Lung (tissue), 12 donors: ENCODE measurements around the gene ATPAF1. TPM values are rescaled to one million over a fixed set of nuclear protein-coding genes. Genes with fewer than 3 reads are reported as not detected.

ENCODE experiments used
- ATAC-seq: fragments of 200-7000 bp; cut with Tn5 transposase; one replicate; pipeline ENCODE4 v1.9.1; 2020; ENCODE audit warnings: moderate number of reproducible peaks; ENCODE audit not compliant: insufficient read depth, low FRiP score
- DNase-seq, 3 donors: peaks; one replicate each; pipeline ENCODE4 v3.0.0-alpha.2; 2013 to 2017
- H3K27ac ChIP-seq, 2 donors: one replicate each; pipeline ENCODE4 v1.5.1; 2013; ENCODE audit warnings: mild to moderate bottlenecking in 2 of 2, moderate library complexity in 2 of 2, control low read depth in 1 of 2, inconsistent platforms in 1 of 2, low read depth in 1 of 2, low read length in 1 of 2
- H3K27me3 ChIP-seq, 3 donors: one replicate each; pipeline ENCODE4 v1.5.1; 2013; ENCODE audit warnings: low read length in 2 of 3; ENCODE audit not compliant: control insufficient read depth in 3 of 3, insufficient read depth in 3 of 3
- H3K36me3 ChIP-seq, 4 donors: one replicate each; pipeline ENCODE4 v1.5.1; 2013; ENCODE audit warnings: low read length in 4 of 4, mild to moderate bottlenecking in 1 of 4, moderate library complexity in 1 of 4; ENCODE audit not compliant: control insufficient read depth in 4 of 4, insufficient read depth in 4 of 4
- H3K4me1 ChIP-seq, 5 donors: one replicate each; pipeline ENCODE4 v1.5.1; 2013; ENCODE audit warnings: low read length in 5 of 5, mild to moderate bottlenecking in 2 of 5, moderate library complexity in 1 of 5; ENCODE audit not compliant: control insufficient read depth in 5 of 5, insufficient read depth in 5 of 5
- H3K4me3 ChIP-seq: one replicate; pipeline ENCODE4 v1.5.1; 2013; ENCODE audit warnings: mild to moderate bottlenecking, control low read depth, moderate library complexity
- H3K9ac ChIP-seq, 2 donors: one replicate each; pipeline ENCODE4 v1.5.1; 2013; ENCODE audit warnings: low read length in 2 of 2, control low read depth in 1 of 2; ENCODE audit not compliant: insufficient read depth in 1 of 2
- H3K9me3 ChIP-seq, 4 donors: one replicate each; pipeline ENCODE4 v1.5.1; 2013; ENCODE audit warnings: low read length in 3 of 4, mild to moderate bottlenecking in 1 of 4, moderate library complexity in 1 of 4; ENCODE audit not compliant: control insufficient read depth in 4 of 4, insufficient read depth in 3 of 4
- WGBS, 2 donors: extraction: QIAGEN DNeasy Blood & Tissue Kit; methylation state at CpG; one replicate each; pipeline ENCODE4 v1.1.7; 2013; 5-methylcytosine and 5-hydroxymethylcytosine counted together
- polyA plus RNA-seq, 2 donors: library from polyadenylated mRNA; stranded (reverse); fragments of 200-250 nt; gene quantifications; one replicate each; pipeline ENCODE4 v1.2.1, GENCODE V29; 2013
- total RNA-seq, 2 donors: library from RNA; depleted of rRNA in 1 of 2; stranded (reverse); fragments of >200 nt in 1 of 2; gene quantifications; one replicate each; pipeline ENCODE4 v1.2.1, GENCODE V29; 2014 to 2021
- TF ChIP-seq, protein P1 (sequence below): IDR thresholded peaks from 2 replicates; pipeline ENCODE4 v1.5.1; 2012; ENCODE audit warnings: mild to moderate bottlenecking; ENCODE audit errors: control extremely low read depth, extremely low read depth
- donor health status: control.
- donor health status: control.
- donor health status: Bipolar disorder and iron deficiency.
- donor health status: healthy.
- donor health status: DM: yes; HTN: yes; CAD: no.

ATPAF1 gene
- total and polyA plus RNA-seq, 4 donors: 23.1 to 42.3 (median 36.6) TPM

DNA sequence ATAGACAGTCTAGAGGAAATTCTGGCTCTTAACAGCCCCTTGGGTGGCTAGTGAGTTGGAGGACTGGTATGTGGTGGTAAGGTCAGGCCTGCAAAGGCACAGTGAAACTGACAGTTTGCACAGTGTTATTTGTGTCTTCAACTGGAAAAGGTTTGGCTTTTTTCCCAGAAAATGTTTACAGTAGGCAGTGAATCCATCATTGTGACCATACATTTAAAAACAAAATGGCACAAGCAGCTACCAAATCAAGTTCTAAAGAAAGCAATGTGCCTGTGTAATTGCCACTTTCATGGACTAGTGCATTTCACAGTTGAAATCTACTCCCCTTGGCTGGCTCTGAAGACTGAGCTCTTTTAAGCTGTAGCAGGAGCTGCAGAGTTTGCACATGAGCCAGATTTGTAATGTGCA lies 24.8 kb downstream of the ATPAF1 start:
- H3K4me1 ChIP-seq: peaks cover 0 to 12% (median 0%) of the 10 kb centered on the region in 5 donors
- DNase-seq (peak; percentile 20 to 86 (median 81)), ATAC-seq (no peak)
- peak overlapping the region in 1 of 2 donors; percentile 5 for H3K27ac ChIP-seq
- peaks cover 0 to 2% (median 0%) of the 10 kb centered on the region in 4 donors for H3K9me3 ChIP-seq
- no peak overlapping the region for H3K4me3 ChIP-seq
- TF ChIP-seq, protein P1, sequence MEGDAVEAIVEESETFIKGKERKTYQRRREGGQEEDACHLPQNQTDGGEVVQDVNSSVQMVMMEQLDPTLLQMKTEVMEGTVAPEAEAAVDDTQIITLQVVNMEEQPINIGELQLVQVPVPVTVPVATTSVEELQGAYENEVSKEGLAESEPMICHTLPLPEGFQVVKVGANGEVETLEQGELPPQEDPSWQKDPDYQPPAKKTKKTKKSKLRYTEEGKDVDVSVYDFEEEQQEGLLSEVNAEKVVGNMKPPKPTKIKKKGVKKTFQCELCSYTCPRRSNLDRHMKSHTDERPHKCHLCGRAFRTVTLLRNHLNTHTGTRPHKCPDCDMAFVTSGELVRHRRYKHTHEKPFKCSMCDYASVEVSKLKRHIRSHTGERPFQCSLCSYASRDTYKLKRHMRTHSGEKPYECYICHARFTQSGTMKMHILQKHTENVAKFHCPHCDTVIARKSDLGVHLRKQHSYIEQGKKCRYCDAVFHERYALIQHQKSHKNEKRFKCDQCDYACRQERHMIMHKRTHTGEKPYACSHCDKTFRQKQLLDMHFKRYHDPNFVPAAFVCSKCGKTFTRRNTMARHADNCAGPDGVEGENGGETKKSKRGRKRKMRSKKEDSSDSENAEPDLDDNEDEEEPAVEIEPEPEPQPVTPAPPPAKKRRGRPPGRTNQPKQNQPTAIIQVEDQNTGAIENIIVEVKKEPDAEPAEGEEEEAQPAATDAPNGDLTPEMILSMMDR: no peak
- no peak overlapping the region for H3K9ac ChIP-seq
- H3K36me3 ChIP-seq: peaks cover 6 to 29% (median 24%) of the 10 kb centered on the region in 4 donors
- no peaks in the 10 kb centered on the region for H3K27me3 ChIP-seq

DNA sequence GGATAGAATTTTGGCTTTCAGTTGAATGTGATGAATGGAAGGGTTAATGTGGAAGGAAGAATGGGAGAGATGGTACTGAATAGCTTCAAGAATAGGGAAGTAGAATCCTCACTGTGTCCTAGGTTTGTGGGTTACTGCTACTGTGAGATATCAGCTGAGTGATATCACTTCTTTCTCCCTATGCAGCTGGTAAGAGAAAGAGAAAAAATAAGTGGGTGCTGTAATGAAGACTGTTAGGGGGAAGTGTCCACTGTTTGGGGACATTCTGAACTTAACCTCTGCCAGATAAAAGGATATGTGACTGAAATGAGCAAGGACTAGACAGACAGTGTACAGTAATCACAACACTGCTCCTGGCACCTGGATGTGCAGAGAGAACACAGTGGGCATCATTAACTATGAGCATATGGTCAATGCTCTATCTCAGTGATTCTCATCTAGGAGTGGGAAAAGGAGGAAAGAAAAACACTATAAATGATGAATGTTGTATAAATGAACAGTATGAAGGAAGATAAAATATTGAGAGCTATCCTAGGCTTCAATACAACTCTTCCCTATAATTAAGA lies 26.0 kb downstream of the ATPAF1 start:
- peaks cover 4 to 28% (median 17%) of the 10 kb centered on the region in 4 donors for H3K36me3 ChIP-seq
- no peak for DNase-seq
- TF ChIP-seq, protein P1: no peak
- H3K4me3 ChIP-seq: no peak overlapping the region
- no peak overlapping the region for H3K27ac ChIP-seq
- H3K27me3 ChIP-seq: no peaks in the 10 kb centered on the region
- peaks cover 0 to 12% (median 7%) of the 10 kb centered on the region in 5 donors for H3K4me1 ChIP-seq
- ATAC-seq: no peak
- H3K9ac ChIP-seq: no peak overlapping the region
- no peaks in the 10 kb centered on the region for H3K9me3 ChIP-seq

DNA sequence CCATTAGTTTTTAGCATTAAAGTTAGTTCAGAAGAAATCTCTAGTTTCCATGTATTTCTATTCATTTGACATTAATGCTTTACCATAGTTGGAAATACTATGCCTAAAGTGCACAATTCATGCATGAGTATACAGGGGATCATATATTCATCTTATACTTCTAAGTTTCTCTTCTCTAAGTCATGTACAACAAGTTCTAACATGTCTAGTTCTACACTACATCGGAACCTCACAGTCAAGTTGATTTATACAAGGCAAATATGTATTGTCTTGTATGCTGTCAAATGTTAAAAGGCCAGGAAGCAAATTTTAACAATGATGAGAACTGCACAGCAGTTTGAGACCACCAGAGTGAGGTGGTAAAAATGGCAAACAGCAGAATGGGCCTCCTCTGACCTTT lies 28.6 kb downstream of the ATPAF1 start:
- H3K27me3 ChIP-seq: no peaks in the 10 kb centered on the region
- ATAC-seq (no peak), DNase-seq (no peak)
- WGBS, 2 donors: 94 to 98% methylated on average over 1 of the region's 1 CpG
- H3K27ac ChIP-seq: no peak overlapping the region
- H3K36me3 ChIP-seq: peaks cover 8 to 36% (median 21%) of the 10 kb centered on the region in 4 donors
- no peak overlapping the region for H3K4me3 ChIP-seq
- TF ChIP-seq, protein P1: no peak
- H3K4me1 ChIP-seq: peaks cover 0 to 13% (median 9%) of the 10 kb centered on the region in 5 donors
- H3K9me3 ChIP-seq: no peaks in the 10 kb centered on the region
- H3K9ac ChIP-seq: no peak overlapping the region

DNA sequence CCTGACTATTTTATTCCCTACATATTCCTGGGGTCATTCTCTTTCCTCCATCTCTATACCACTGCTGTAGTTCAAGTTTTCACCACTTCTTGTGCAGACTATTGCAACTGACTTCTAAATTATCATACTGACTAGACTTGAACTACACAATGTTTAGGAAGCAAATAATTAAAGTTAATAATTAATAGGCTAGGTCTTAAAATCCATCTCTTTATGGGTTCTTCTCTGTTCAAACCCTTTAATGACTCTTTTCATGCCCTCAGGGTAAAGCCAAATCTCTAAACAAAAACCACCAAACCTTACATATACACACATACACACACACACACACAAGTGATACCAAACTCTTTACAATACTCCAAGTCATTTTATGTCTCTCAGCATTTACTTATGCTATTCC lies 29.2 kb downstream of the ATPAF1 start:
- peaks cover 0 to 13% (median 8%) of the 10 kb centered on the region in 5 donors for H3K4me1 ChIP-seq
- TF ChIP-seq, protein P1: no peak
- ATAC-seq (no peak), DNase-seq (no peak)
- no peak overlapping the region for H3K9ac ChIP-seq
- no peaks in the 10 kb centered on the region for H3K9me3 ChIP-seq
- no peak overlapping the region for H3K27ac ChIP-seq
- no peaks in the 10 kb centered on the region for H3K27me3 ChIP-seq
- no peak overlapping the region for H3K4me3 ChIP-seq
- H3K36me3 ChIP-seq: peaks cover 11 to 39% (median 23%) of the 10 kb centered on the region in 4 donors
